GM21526 (cell line): ENCODE results near the gene CLBA1.
A peak's percentile ranks its signal among the peaks of the same experiment; 100 is the strongest.
"Not testable (repeated sequence)": the region's sequence is repeated elsewhere in the genome, so short reads cannot be mapped to it uniquely, and the experiment has no call there.

Experiments
- ATAC-seq: cut with Tn5 transposase; IDR thresholded peaks from one replicate; pipeline ENCODE4 v1.9.1; 2021; ENCODE audit warnings: moderate library complexity; ENCODE audit not compliant: unreplicated experiment, low FRiP score

Gene CLBA1

GRCh38 chr14:105020815-105021655 is 35.4 kb downstream of the CLBA1 start, which contains the start of gene CDCA4:
CDCA4 (minus strand) TSS chr14:105021083; CDS start chr14:105011929, 9,154 bp downstream.
- peak; percentile 72 for ATAC-seq

DNA sequence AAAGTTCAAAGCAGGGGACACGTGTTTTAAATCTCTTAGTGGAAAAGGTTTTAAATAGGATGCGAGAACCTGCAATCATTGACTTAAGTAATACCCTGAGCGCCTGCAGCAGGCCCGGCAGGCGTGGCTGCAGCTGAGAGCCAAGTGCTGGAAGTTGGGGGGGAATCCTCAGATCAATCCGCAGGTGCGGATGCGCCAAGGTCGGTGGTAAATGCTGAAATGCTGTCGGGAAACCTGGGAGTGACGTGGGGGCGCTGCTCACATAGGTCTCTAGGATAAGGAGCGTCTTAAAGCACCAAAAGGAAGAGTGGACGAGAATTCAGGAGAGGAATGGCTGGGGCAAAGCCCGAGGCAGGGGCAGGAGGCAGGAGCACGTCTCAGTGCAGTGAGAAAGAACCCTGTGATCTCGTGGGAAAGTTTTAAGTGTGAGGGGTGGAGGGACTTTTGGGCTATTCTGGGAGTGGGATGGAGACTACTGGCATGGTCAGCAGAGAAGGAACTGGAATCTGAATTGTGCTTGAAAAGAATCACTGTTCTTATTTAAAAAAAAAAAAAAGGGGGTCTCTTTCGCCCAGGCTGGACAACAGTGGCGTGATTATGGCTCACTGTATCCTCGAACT is 36.2 kb downstream of the CLBA1 start:
- ATAC-seq: no peak

- no peak for ATAC-seq
These were observed 36.7 kb downstream of the CLBA1 start for GRCh38 chr14:105022276-105022670.

GRCh38 chr14:105023144-105023543 is 37.6 kb downstream of the CLBA1 start:
- ATAC-seq: no peak

GRCh38 chr14:105023791-105024480 is 38.3 kb downstream of the CLBA1 start:
- no peak for ATAC-seq

DNA sequence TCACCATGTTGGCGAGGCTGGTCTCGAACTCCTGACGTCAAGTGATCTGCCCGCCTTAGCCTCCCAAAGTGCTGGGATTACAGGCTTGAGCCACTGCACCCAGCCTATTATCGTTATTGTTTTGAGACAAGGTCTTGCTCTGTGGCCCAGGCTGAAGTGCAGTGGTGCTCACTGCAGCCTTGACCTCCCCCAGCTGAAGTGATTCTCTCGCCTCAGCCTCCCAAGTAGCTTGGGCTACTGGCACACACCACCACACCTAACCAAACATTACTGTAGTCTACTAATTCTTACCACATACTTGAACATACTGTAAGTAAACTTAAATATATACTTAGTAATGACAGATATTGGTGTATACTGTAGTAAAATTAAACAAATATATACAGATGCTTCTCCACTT is 39.8 kb downstream of the CLBA1 start:
- ATAC-seq: no peak

GRCh38 chr14:105026033-105026785 is 40.6 kb downstream of the CLBA1 start:
- ATAC-seq: no peak

DNA sequence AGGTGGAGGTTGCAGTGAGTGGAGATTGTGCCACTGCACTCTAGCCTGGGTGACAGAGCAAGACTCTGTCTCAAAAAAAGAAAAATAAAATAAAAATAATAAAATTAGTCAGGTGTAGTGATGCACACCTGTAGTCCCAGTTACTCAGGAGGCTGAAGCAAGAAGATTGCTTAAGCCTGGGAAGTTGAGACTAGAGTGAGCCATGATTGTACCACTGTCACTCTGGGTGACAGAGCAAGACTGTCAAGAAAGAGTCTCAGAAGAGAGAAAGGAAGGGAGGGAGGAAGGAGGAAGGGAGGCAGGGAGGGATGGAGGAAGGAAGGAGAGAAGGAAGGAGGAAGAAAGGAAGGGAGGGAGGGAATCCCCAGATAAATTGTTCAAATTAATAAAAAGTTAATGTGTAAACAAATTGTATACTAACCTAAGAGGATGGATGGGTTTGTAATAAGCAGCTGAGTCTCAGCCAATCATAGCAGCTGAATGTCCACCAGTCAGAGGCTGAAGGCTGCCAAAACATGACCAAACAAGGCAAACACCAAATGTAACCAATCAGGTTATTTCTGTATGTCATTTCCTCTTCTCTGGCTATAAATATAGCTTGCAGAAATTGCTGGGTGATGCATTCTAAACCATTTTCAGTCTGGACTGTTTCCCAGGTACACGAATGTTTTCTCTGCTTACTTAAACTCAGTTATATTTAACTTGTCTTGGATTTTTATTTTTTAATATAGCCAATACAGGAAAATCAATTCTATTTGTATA is 41.4 kb downstream of the CLBA1 start:
- ATAC-seq: no peak

DNA sequence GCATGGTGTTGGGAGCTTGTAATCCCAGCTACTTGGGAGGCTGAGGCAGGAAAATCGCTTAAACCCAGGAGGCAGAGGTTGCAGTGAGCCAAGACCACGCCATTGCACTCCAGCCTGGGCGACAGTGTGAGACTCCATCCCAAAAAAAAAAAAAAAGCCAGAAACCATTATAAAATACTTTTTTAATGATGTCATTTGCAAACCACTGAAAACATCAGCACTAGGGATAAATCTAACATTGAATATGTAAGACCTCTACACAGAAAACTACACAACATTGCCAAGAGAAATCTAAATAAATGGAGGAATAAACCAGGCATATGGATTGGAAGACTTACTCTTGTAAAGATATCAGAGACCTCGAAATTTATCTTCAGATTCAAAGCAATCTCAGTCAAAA is 42.1 kb downstream of the CLBA1 start:
- ATAC-seq: not testable (repeated sequence)

- no peak for ATAC-seq
These were observed 42.8 kb downstream of the CLBA1 start for GRCh38 chr14:105028251-105028927.

- ATAC-seq: no peak
These were observed 43.8 kb downstream of the CLBA1 start for GRCh38 chr14:105029402-105029801.

GRCh38 chr14:105030194-105030593 is 44.6 kb downstream of the CLBA1 start:
- ATAC-seq: no peak

- no peak for ATAC-seq
These were observed 45.3 kb downstream of the CLBA1 start for GRCh38 chr14:105030836-105031396.

DNA sequence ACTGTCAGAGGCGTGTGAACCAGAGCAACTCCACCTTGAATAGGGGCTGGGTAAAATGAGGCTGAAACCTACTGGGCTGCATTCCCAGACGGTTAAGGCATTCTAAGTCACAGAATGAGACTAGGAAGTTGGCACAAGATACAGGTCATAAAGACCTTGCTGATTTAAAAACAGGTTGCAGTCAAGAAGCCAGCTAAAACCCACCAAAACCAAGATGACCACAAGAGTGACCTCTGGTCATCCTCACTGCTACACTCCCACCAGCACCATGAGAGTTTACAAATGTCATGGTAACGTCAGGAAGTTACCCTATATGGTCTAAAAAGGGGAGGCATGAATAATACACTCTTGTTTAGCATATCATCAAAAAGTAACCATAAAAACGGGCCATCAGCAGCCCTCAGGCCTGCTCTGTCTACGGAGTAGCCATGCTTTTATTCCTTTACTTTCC is 46.9 kb downstream of the CLBA1 start:
- ATAC-seq: not testable (repeated sequence)

DNA sequence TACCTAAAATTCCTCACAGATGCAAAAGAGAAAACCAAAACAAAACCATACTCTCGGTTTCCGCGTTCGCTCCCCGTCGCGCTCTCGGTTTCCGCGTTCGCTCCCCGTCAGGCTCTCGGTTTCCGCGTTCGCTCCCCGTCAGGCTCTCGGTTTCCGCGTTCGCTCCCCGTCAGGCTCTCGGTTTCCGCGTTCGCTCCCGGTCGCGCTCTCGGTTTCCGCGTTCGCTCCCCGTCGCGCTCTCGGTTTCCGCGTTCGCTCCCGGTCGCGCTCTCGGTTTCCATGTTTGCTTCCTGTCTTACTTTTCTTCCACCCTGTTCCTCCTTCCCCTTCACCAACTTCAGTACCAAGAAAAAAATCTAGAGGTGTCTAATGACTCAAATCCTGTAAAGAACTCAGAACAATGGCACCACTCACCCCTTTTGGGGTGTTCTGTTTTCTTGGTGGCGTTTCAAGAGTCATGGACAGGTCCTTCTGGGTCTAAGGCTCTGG is 47.9 kb downstream of the CLBA1 start:
- ATAC-seq: not testable (repeated sequence)

DNA sequence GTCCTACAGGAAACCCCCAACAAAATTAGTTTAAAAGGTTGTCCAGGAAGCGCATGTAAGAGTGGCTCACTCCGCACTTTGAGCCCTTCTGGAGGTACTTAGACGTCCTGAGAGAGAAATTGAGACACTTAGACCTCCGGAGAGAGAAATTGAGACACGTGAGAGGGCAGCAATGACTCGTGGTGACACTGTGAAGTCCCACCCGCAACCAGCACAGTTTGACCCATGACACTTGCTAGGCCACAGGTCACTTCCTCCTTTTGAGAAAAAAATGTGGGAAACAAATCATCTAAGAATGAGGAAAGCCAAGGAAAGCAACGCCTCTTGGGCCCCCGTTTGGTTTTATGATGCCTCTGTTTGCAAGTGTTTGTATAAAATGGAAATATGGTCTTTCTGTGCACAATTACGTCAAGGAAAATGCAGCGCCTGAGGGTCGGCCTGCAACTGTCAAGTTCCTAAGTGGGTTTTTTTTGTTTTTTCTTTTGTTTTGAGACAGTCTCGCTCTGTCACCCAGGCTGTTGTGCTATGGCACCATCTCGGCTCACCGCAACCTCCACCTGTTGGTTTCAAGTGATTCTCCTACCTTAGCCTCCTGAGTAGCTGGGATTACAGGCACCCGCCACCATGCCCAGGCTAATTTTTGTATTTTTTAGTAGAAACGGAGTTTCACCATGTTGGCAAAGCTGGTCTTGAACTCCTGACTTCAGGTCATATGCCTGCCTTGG is 48.9 kb downstream of the CLBA1 start:
- no peak for ATAC-seq

DNA sequence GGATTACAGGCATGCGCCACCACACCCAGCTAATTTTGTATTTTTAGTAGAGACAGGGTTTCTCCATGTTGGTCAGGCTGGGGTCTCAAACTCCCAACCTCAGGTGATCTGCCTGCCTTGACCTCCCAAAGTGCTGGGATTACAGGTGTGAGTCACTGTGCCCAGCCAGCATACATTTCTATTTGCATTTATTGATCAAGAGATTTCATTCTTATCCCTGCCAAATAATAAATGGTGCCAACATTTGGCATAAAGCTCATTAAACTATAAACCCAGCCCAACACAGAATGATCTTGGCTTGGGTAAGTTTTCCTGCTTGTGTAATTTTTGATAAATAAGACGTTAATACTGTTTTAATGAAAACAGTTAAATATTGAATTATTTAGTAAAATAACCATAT is 50.0 kb downstream of the CLBA1 start:
- ATAC-seq: not testable (repeated sequence)
